HCT116 (cell line): Measurements from ENCODE around the gene MAML3. TPM values are rescaled to one million over a fixed set of nuclear protein-coding genes. Genes with fewer than 3 reads are reported as not detected.

Experiments
- ATAC-seq: fragments of 200-7000 bp; cut with Tn5 transposase; 2 replicates; pipeline ENCODE4 v1.9.1; 2020; ENCODE audit warnings: mild to moderate bottlenecking, moderate library complexity
- BruUV-seq: library from RNA; stranded (reverse); fragments of 400-500 nt; replicated peaks from 2 replicates; lab custom pipeline; 2021; lab: Mats Ljungman, UMichigan
- CTCF ChIA-PET: fragments of 300-600 bp; sonication (Branson Sonifier 250); formaldehyde crosslinking; loops from one replicate; lab custom pipeline; 2021; ENCODE audit warnings: antibody characterized with exemption; lab: Charles Lee
- POLR2A ChIA-PET: fragments of 300-600, 350-600 bp; sonication (Branson Sonifier 250); formaldehyde crosslinking; loops from one replicate; lab custom pipeline; 2021; ENCODE audit warnings: antibody characterized with exemption; lab: Charles Lee
- RAD21 ChIA-PET, 2 experiments: fragments of 300-600 bp; sonication (Branson Sonifier 250); formaldehyde crosslinking; loops; one replicate each; lab custom pipeline; 2023; ENCODE audit warnings: low total read pairs in 2 of 2; ENCODE audit not compliant: uncharacterized antibody in 2 of 2, unreplicated experiment in 2 of 2, low non-redundant PET in 1 of 2; lab: Charles Lee
- DNase-seq: peaks from one replicate; pipeline ENCODE4 v3.0.0-alpha.2; 2010; ENCODE audit warnings: low read depth, low spot score
- H2AFZ ChIP-seq: fragments of 200-600 bp; shearing (Covaris generic), sonication (generic); 2 replicates; pipeline ENCODE4 v1.6.1; 2017; ENCODE audit warnings: low read depth, mixed run types, mixed read lengths, antibody characterized with exemption, low read length; ENCODE audit not compliant: poor library complexity, severe bottlenecking
- H3K27ac ChIP-seq: 2 replicates; pipeline ENCODE4 v1.5.1; 2012; ENCODE audit warnings: low read depth, low read length
- H3K27me3 ChIP-seq: fragments of 200-600 bp; sonication (generic); 2 replicates; pipeline ENCODE4 v1.6.1; 2016; ENCODE audit warnings: mixed run types, low read length, mixed read lengths; ENCODE audit not compliant: insufficient read depth
- H3K36me3 ChIP-seq, 2 experiments: fragments of 200-500 bp in 1 of 2; fragments of 200-600 bp in 1 of 2; sonication (Bioruptor generic) in 1 of 2; sonication (generic) in 1 of 2; 2 replicates each; pipeline versions ENCODE4 v1.5.1 to v1.6.1; 2014 to 2016; ENCODE audit warnings: low read length in 2 of 2, inconsistent platforms in 1 of 2, mixed read lengths in 1 of 2, mixed run types in 1 of 2; ENCODE audit not compliant: insufficient read depth in 2 of 2, control insufficient read depth in 1 of 2
- H3K4me1 ChIP-seq, 2 experiments: fragments of 200-600 bp in 1 of 2; sonication (generic) in 1 of 2; 2 replicates each; pipeline versions ENCODE4 v1.5.1 to v1.6.1; 2012 to 2017; ENCODE audit warnings: low read length in 2 of 2, inconsistent platforms in 1 of 2, mild to moderate bottlenecking in 1 of 2, mixed read lengths in 1 of 2, mixed run types in 1 of 2, moderate library complexity in 1 of 2; ENCODE audit not compliant: insufficient read depth in 2 of 2, control insufficient read depth in 1 of 2
- H3K4me2 ChIP-seq: fragments of 200-600 bp; sonication (generic); 2 replicates; pipeline ENCODE4 v1.6.1; 2017; ENCODE audit warnings: mixed run types, low read length, mixed read lengths
- H3K4me3 ChIP-seq, 2 experiments: fragments of 200-600 bp in 1 of 2; sonication (generic) in 1 of 2; replicated peaks in 1 of 2; 2 replicates each; pipeline ENCODE4 v1.5.1; 2011 to 2016; ENCODE audit warnings: low read length in 2 of 2, control low read depth in 1 of 2, low read depth in 1 of 2, mild to moderate bottlenecking in 1 of 2, mixed read lengths in 1 of 2, mixed run types in 1 of 2
- H3K79me2 ChIP-seq: fragments of 200-600 bp; sonication (generic); 2 replicates; pipeline ENCODE4 v1.6.1; 2017; ENCODE audit warnings: mild to moderate bottlenecking, mixed run types, low read length, moderate library complexity, mixed read lengths; ENCODE audit not compliant: insufficient read depth
- H3K9ac ChIP-seq: fragments of 200-600 bp; sonication (generic); 2 replicates; pipeline ENCODE4 v1.6.1; 2016; ENCODE audit warnings: low read length, mixed read lengths
- H3K9me2 ChIP-seq: fragments of 200-600 bp; sonication (generic), shearing (Covaris generic); 2 replicates; pipeline ENCODE4 v1.6.1; 2017; ENCODE audit warnings: mixed run types, mild to moderate bottlenecking, moderate library complexity; ENCODE audit not compliant: insufficient read depth
- H3K9me3 ChIP-seq, 2 experiments: fragments of 200-500 bp in 1 of 2; fragments of 200-600 bp in 1 of 2; sonication (Bioruptor generic) in 1 of 2; sonication (generic) in 1 of 2; 2 replicates each; pipeline ENCODE4 v1.6.1; 2014 to 2017; ENCODE audit warnings: low read length in 2 of 2, mixed read lengths in 2 of 2, inconsistent platforms in 1 of 2, low read depth in 1 of 2, mild to moderate bottlenecking in 1 of 2, mixed run types in 1 of 2, moderate library complexity in 1 of 2; ENCODE audit not compliant: control insufficient read depth in 1 of 2, insufficient read depth in 1 of 2
- H4K20me1 ChIP-seq: fragments of 200-600 bp; sonication (generic), shearing (Covaris generic); 2 replicates; pipeline ENCODE4 v1.6.1; 2017; ENCODE audit warnings: mixed run types, mild to moderate bottlenecking, moderate library complexity; ENCODE audit not compliant: insufficient read depth
- CBX3 ChIP-seq: IDR thresholded peaks from 2 replicates; pipeline ENCODE4 v1.6.1; 2012; ENCODE audit warnings: low read depth
- CEBPB ChIP-seq: IDR thresholded peaks from 2 replicates; pipeline ENCODE4 v1.6.1; 2012; ENCODE audit warnings: low read depth
- CTCF ChIP-seq, 3 experiments: fragments of 200-600 bp in 1 of 3; sonication (generic) in 1 of 3; IDR thresholded peaks in 2 of 3; conservative IDR thresholded peaks in 1 of 3; 2 replicates each; pipeline ENCODE4 v1.5.1; 2012 to 2017; ENCODE audit warnings: low read depth in 2 of 3, low read length in 2 of 3, antibody characterized with exemption in 1 of 3, borderline replicate concordance in 1 of 3, control low read depth in 1 of 3, mild to moderate bottlenecking in 1 of 3, mixed read lengths in 1 of 3, mixed run types in 1 of 3, moderate library complexity in 1 of 3; ENCODE audit not compliant: insufficient read depth in 1 of 3
- EGR1 ChIP-seq: IDR thresholded peaks from 2 replicates; pipeline ENCODE4 v1.6.1; 2012; ENCODE audit warnings: low read depth
- ELF1 ChIP-seq: IDR thresholded peaks from 2 replicates; pipeline ENCODE4 v1.6.1; 2012; ENCODE audit warnings: low read depth, borderline replicate concordance
- EZH2phosphoT487 ChIP-seq: fragments of 200-600 bp; IDR thresholded peaks from 2 replicates; pipeline ENCODE4 v1.6.1; 2018; ENCODE audit warnings: antibody characterized with exemption, borderline replicate concordance
- JUND ChIP-seq: IDR thresholded peaks from 2 replicates; pipeline ENCODE4 v1.6.1; 2012
- MAX ChIP-seq: IDR thresholded peaks from 2 replicates; pipeline ENCODE4 v1.6.1; 2012
- POLR2A ChIP-seq: IDR thresholded peaks from 2 replicates; pipeline ENCODE4 v1.7.0; 2011; ENCODE audit warnings: borderline replicate concordance; ENCODE audit not compliant: insufficient read depth, insufficient read length; ENCODE audit errors: extremely low read depth
- RAD21 ChIP-seq: IDR thresholded peaks from 2 replicates; pipeline ENCODE4 v1.6.1; 2012; ENCODE audit warnings: low read depth, mild to moderate bottlenecking
- REST ChIP-seq: IDR thresholded peaks from 2 replicates; pipeline ENCODE4 v1.6.1; 2012; ENCODE audit warnings: low read depth
- SP1 ChIP-seq: IDR thresholded peaks from 2 replicates; pipeline ENCODE4 v1.6.1; 2012; ENCODE audit warnings: low read depth
- TCF7L2 ChIP-seq: IDR thresholded peaks from 2 replicates; pipeline ENCODE4 v1.7.0; 2011; ENCODE audit warnings: borderline replicate concordance, inconsistent platforms; ENCODE audit not compliant: insufficient read depth, insufficient read length; ENCODE audit errors: extremely low read depth
- ZNF274 ChIP-seq: fragments of 200-500 bp; sonication (Bioruptor generic); IDR thresholded peaks from 2 replicates; pipeline ENCODE4 v1.6.1; 2014; ENCODE audit warnings: mild to moderate bottlenecking, low read depth, low read length, inconsistent platforms
- intact Hi-C: fragments of 100-400 bp; cut with micrococcal nuclease; formaldehyde crosslinking; loops from 2 replicates; pipeline ENCODE4 v1.10.0; 2022
- total RNA-seq: library from RNA; stranded (reverse); gene quantifications from one replicate; pipeline ENCODE4 v1.2.1, GENCODE V29; 2021; ENCODE audit not compliant: unreplicated experiment

MAML3 gene
- total RNA-seq, 1 experiment from 2014 or later: 3.1 TPM

GRCh38 chr4:140108713-140109230, 45.2 kb downstream of the MAML3 start:
- H3K9ac ChIP-seq: no peak overlapping the region
- H2AFZ ChIP-seq: no peak overlapping the region
- POLR2A ChIA-PET: no interaction called here
- RAD21 ChIA-PET: no interaction called here
- no peaks in the 10 kb centered on the region for H4K20me1 ChIP-seq
- no peak overlapping the region for H3K4me3 ChIP-seq
- H3K4me2 ChIP-seq: no peak overlapping the region
- H3K36me3 ChIP-seq: no peaks in the 10 kb centered on the region
- no TSS peak for BruUV-seq
- H3K79me2 ChIP-seq: no peaks in the 10 kb centered on the region
- no peaks in the 10 kb centered on the region for H3K9me3 ChIP-seq
- no peak for DNase-seq
- no peak overlapping the region for H3K27ac ChIP-seq
- TF ChIP-seq REST (no peak), JUND (no peak), ZNF274 (no peak), ELF1 (no peak), CBX3 (no peak), MAX (no peak), CTCF (IDR thresholded peaks at IDR 0.05 in 2 of 3, conservative IDR thresholded peaks at IDR 0.05 in 1 of 3; ENCODE audit: borderline replicate concordance in 1 of 3, insufficient read depth in 1 of 3, low read depth in 2 of 3, low read length in 2 of 3) (no peak), CEBPB (no peak), EGR1 (no peak), TCF7L2 (no peak), EZH2phosphoT487 (no peak), RAD21 (no peak), POLR2A (no peak), SP1 (no peak)
- TF ChIP-seq, all 23 proteins: peak for 0
- Histone ChIP-seq H3K9me2 (no peaks in the 10 kb centered on the region), H3K27me3 (no peaks in the 10 kb centered on the region), H3K4me1 (no peaks in the 10 kb centered on the region)
- no peak for ATAC-seq
- CTCF ChIA-PET: interaction anchor here (1.0 kb wide), 1 partner anchor 143 kb away, joined by 3 read pairs; no protein-coding TSS in a partner anchor
- intact Hi-C loops: no loop called here
